HepG2 (cell line): ENCODE data around the gene SYNGR1.

Experiments used
- FOXA1 ChIP-seq, 2 experiments: fragments of 450-650 bp in 1 of 2; sonication (generic) in 1 of 2; formaldehyde crosslinking in 1 of 2; IDR thresholded peaks; 2 replicates each; pipeline versions ENCODE4 v1.4.0 to v1.6.1; 2016 to 2020; ENCODE audit warnings: missing genetic modification reagents in 1 of 2
- HIC2 ChIP-seq: sonication (generic); formaldehyde crosslinking; IDR thresholded peaks from 2 replicates; pipeline ENCODE4 v1.9.0; 2022; ENCODE audit warnings: low read depth, missing genetic modification reagents
- HMG20B ChIP-seq: conservative IDR thresholded peaks from 2 replicates; pipeline ENCODE4 v1.6.1; 2016; ENCODE audit warnings: missing genetic modification reagents, missing compliant biosample characterization
- PAX8 ChIP-seq: sonication (generic); formaldehyde crosslinking; IDR thresholded peaks from 2 replicates; pipeline ENCODE4 v1.8.0; 2022; ENCODE audit warnings: mild to moderate bottlenecking, missing genetic modification reagents, borderline replicate concordance
- POLR2A ChIP-seq, 2 experiments: IDR thresholded peaks; 2 replicates each; pipeline ENCODE4 v1.6.1; 2011; ENCODE audit warnings: low read depth in 2 of 2, low read length in 2 of 2, mild to moderate bottlenecking in 1 of 2, moderate library complexity in 1 of 2; ENCODE audit not compliant: insufficient read depth in 1 of 2
- RFX5 ChIP-seq: IDR thresholded peaks from 2 replicates; pipeline ENCODE4 v1.6.1; 2011; ENCODE audit warnings: low read depth, low read length, improper control_type of control experiment
- YY1 ChIP-seq: IDR thresholded peaks from 2 replicates; pipeline ENCODE4 v1.6.1; 2011; ENCODE audit warnings: low read length, low read depth, moderate library complexity, mild to moderate bottlenecking; ENCODE audit not compliant: insufficient read depth, insufficient replicate concordance
- ZBTB33 ChIP-seq: sonication (generic); formaldehyde crosslinking; IDR thresholded peaks from 2 replicates; pipeline ENCODE4 v1.4.0; 2020; ENCODE audit warnings: missing genetic modification reagents
- ZNF260 ChIP-seq: sonication (generic); formaldehyde crosslinking; IDR thresholded peaks from 2 replicates; pipeline ENCODE4 v1.4.0; 2020; ENCODE audit warnings: missing genetic modification reagents, low read depth, mild to moderate bottlenecking, borderline replicate concordance
- ZNF460 ChIP-seq: sonication (generic); formaldehyde crosslinking; IDR thresholded peaks from 2 replicates; pipeline ENCODE4 v1.5.1; 2020; ENCODE audit warnings: missing genetic modification reagents, mild to moderate bottlenecking, borderline replicate concordance
- TF ChIP-seq, protein P1 (sequence below): sonication (generic); formaldehyde crosslinking; IDR thresholded peaks from 2 replicates; pipeline ENCODE4 v1.4.0; 2020; ENCODE audit warnings: missing genetic modification reagents

DNA sequence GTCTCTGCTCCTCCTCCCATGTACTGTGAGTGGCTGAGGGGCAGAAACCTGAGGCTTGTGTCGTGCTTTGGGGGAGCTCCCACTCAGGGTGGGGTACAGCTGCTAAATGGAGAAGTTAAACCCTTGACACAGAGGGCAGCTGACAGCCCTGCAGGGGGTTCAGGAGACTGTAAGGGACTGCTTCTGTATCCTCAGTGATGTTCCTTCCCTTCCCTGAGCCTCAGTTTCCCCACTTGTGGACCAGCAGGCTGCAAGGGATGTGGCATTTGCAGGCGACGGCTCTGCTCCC is 15.6 kb downstream of the SYNGR1 start:
- TF ChIP-seq PAX8 (no peak), HIC2 (CRISPR knock-in tag) (no peak), ZBTB33 (CRISPR knock-in tag) (no peak), ZNF260 (no peak), RFX5 (no peak), HMG20B (CRISPR knock-in tag) (no peak), POLR2A (IDR thresholded peaks at IDR 0.05; ENCODE audit: insufficient read depth in 1 of 2, low read depth in 2 of 2, low read length in 2 of 2) (no peak), FOXA1 (IDR thresholded peaks at IDR 0.05) (no peak), FOXA1 (CRISPR knock-in tag; IDR thresholded peaks at IDR 0.05) (no peak), ZNF460 (no peak), YY1 (no peak)
- TF ChIP-seq, protein P1, sequence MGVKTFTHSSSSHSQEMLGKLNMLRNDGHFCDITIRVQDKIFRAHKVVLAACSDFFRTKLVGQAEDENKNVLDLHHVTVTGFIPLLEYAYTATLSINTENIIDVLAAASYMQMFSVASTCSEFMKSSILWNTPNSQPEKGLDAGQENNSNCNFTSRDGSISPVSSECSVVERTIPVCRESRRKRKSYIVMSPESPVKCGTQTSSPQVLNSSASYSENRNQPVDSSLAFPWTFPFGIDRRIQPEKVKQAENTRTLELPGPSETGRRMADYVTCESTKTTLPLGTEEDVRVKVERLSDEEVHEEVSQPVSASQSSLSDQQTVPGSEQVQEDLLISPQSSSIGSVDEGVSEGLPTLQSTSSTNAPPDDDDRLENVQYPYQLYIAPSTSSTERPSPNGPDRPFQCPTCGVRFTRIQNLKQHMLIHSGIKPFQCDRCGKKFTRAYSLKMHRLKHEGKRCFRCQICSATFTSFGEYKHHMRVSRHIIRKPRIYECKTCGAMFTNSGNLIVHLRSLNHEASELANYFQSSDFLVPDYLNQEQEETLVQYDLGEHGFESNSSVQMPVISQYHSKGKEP = no peak
